Hepatocyte (in vitro differentiated cells): ENCODE measurements around the gene HSBP1L1. TPM values are rescaled to one million over a fixed set of nuclear protein-coding genes. Genes with fewer than 3 reads are reported as not detected.

Experiments
- DNase-seq: peaks from one replicate; pipeline ENCODE4 v3.0.0-alpha.2; 2016; ENCODE audit warnings: low spot score
- H2AFZ ChIP-seq: fragments of 200-600 bp; sonication (generic); 2 replicates; pipeline ENCODE4 v1.6.0; 2016; ENCODE audit warnings: antibody characterized with exemption, mild to moderate bottlenecking
- H3K27ac ChIP-seq: fragments of 200-600 bp; sonication (generic); 2 replicates; pipeline ENCODE4 v1.5.1; 2016; ENCODE audit warnings: mild to moderate bottlenecking
- H3K27me3 ChIP-seq: fragments of 200-600 bp; sonication (generic); 2 replicates; pipeline ENCODE4 v1.6.1; 2016
- H3K36me3 ChIP-seq: fragments of 200-600 bp; sonication (generic); replicated peaks from 2 replicates; pipeline ENCODE4 v1.5.1; 2016; ENCODE audit warnings: low read depth; ENCODE audit not compliant: insufficient read depth
- H3K4me1 ChIP-seq: fragments of 200-600 bp; sonication (generic); 2 replicates; pipeline ENCODE4 v1.5.1; 2016; ENCODE audit warnings: mild to moderate bottlenecking, moderate library complexity; ENCODE audit not compliant: insufficient read depth
- H3K4me2 ChIP-seq: fragments of 200-600 bp; sonication (generic); 2 replicates; pipeline ENCODE4 v1.6.0; 2016
- H3K4me3 ChIP-seq: fragments of 200-600 bp; sonication (generic); 2 replicates; pipeline ENCODE4 v1.5.1; 2016; ENCODE audit warnings: mild to moderate bottlenecking
- H3K79me2 ChIP-seq: fragments of 200-600 bp; sonication (generic); 2 replicates; pipeline ENCODE4 v1.6.0; 2017; ENCODE audit warnings: mild to moderate bottlenecking
- H3K9me2 ChIP-seq: fragments of 200-600 bp; sonication (generic); replicated peaks from 2 replicates; pipeline ENCODE4 v1.6.0; 2017; ENCODE audit warnings: mild to moderate bottlenecking; ENCODE audit not compliant: insufficient read depth
- H3K9me3 ChIP-seq: fragments of 200-600 bp; sonication (generic); 2 replicates; pipeline ENCODE4 v1.5.1; 2016; ENCODE audit warnings: low read depth, mild to moderate bottlenecking
- H4K20me1 ChIP-seq: fragments of 200-600 bp; sonication (generic); 2 replicates; pipeline ENCODE4 v1.6.0; 2016; ENCODE audit warnings: mild to moderate bottlenecking; ENCODE audit not compliant: insufficient read depth, poor library complexity, severe bottlenecking
- CTCF ChIP-seq: fragments of 200-600 bp; sonication (generic); IDR thresholded peaks from 2 replicates; pipeline ENCODE4 v1.5.1; 2016; ENCODE audit warnings: antibody characterized with exemption, mild to moderate bottlenecking; ENCODE audit not compliant: poor library complexity
- EZH2 ChIP-seq: fragments of 200-600 bp; sonication (generic); IDR thresholded peaks from 2 replicates; pipeline ENCODE4 v1.6.1; 2016; ENCODE audit warnings: antibody characterized with exemption, mild to moderate bottlenecking, borderline replicate concordance
- EZH2phosphoT487 ChIP-seq: fragments of 200-600 bp; sonication (generic); IDR thresholded peaks from one replicate; pipeline ENCODE4 v1.6.1; 2018; ENCODE audit warnings: antibody characterized with exemption, mild to moderate bottlenecking, low read depth, moderate library complexity; ENCODE audit not compliant: unreplicated experiment, severe bottlenecking
- WGBS: methylation state at CpG from one replicate; pipeline ENCODE4 v1.1.6; 2016; ENCODE audit warnings: low lambda C conversion rate; ENCODE audit errors: missing lambda C conversion rate; 5-methylcytosine and 5-hydroxymethylcytosine counted together
- polyA plus RNA-seq: library from polyadenylated mRNA; unstranded; fragments of >200 nt; fragmentation: Nextera tagmentation; extraction: Ambion mirVana; gene quantifications from 2 replicates; pipeline ENCODE4 v1.2.1, GENCODE V29; 2016
- total RNA-seq: library from RNA; depleted of rRNA; stranded (reverse); fragments of >200 nt; gene quantifications from 2 replicates; pipeline ENCODE4 v1.2.3, GENCODE V29; 2014

The HSBP1L1 gene
- total and polyA plus RNA-seq, 2 experiments from 2014 or later, result 58.7 to 81.9 TPM

GRCh38 chr18:79963658-79964329, 649 bp upstream of the HSBP1L1 start:
- H3K36me3 ChIP-seq, result no peaks in the 10 kb centered on the region
- H3K27ac ChIP-seq, result peak overlapping the region; percentile 96
- no peaks in the 10 kb centered on the region for H3K9me2 ChIP-seq
- no peak overlapping the region for H3K4me3 ChIP-seq
- peak overlapping the region; percentile 94 for H3K4me2 ChIP-seq
- no peak for DNase-seq
- H3K79me2 ChIP-seq, result peaks cover 24% of the 10 kb centered on the region
- H3K27me3 ChIP-seq, result no peaks in the 10 kb centered on the region
- peaks cover 20% of the 10 kb centered on the region for H3K4me1 ChIP-seq
- peaks cover 6% of the 10 kb centered on the region for H4K20me1 ChIP-seq
- H2AFZ ChIP-seq, result no peak overlapping the region
- TF ChIP-seq CTCF (no peak), EZH2 (no peak), EZH2phosphoT487 (no peak)
- 92% methylated on average over 29 of the region's 30 CpGs for whole genome bisulfite sequencing
- H3K9me3 ChIP-seq, result no peaks in the 10 kb centered on the region

- peak; percentile 89 for DNase-seq
- H3K27ac ChIP-seq, result peak overlapping the region; percentile 96
- H3K79me2 ChIP-seq, result peaks cover 24% of the 10 kb centered on the region
- no peaks in the 10 kb centered on the region for H3K27me3 ChIP-seq
- no peaks in the 10 kb centered on the region for H3K9me2 ChIP-seq
- TF ChIP-seq EZH2, result no peak
- TF ChIP-seq EZH2phosphoT487, result no peak
- H3K9me3 ChIP-seq, result no peaks in the 10 kb centered on the region
- H4K20me1 ChIP-seq, result peaks cover 6% of the 10 kb centered on the region
- peak overlapping the region; percentile 3 for H2AFZ ChIP-seq
- 22% methylated on average over 24 of the region's 24 CpGs for WGBS
- peaks cover 12% of the 10 kb centered on the region for H3K4me1 ChIP-seq
- H3K4me3 ChIP-seq, result peak overlapping the region; percentile 2
- peak overlapping the region; percentile 94 for H3K4me2 ChIP-seq
- no peaks in the 10 kb centered on the region for H3K36me3 ChIP-seq
These were observed 868 bp downstream of the HSBP1L1 start for GRCh38 chr18:79965119-79965902.

- Histone ChIP-seq H3K27ac (no peak overlapping the region), H3K36me3 (peaks cover 3% of the 10 kb centered on the region), H2AFZ (no peak overlapping the region), H3K79me2 (peaks cover 56% of the 10 kb centered on the region), H4K20me1 (peaks cover 12% of the 10 kb centered on the region), H3K9me2 (no peaks in the 10 kb centered on the region), H3K4me3 (no peak overlapping the region), H3K9me3 (no peaks in the 10 kb centered on the region), H3K4me1 (no peaks in the 10 kb centered on the region), H3K27me3 (no peaks in the 10 kb centered on the region), H3K4me2 (no peak overlapping the region)
- 93% methylated on average over 12 of the region's 12 CpGs for WGBS
- TF ChIP-seq CTCF (no peak), EZH2phosphoT487 (no peak), EZH2 (no peak)
- no peak for DNase-seq
These were observed 6.1 kb downstream of the HSBP1L1 start for GRCh38 chr18:79970419-79971133.
